Measurements from ENCODE around the gene TNIP2. TPM values are rescaled to one million over a fixed set of nuclear protein-coding genes. Genes with fewer than 3 reads are reported as not detected.
A peak's percentile ranks its signal among the peaks of the same experiment; 100 is the strongest.

The TNIP2 gene
- total and polyA plus RNA-seq, 2 of the 13 experiments (the other 11 are each of a cell fraction or from before 2014, with no cell fraction given), result 25.6 to 38.0 TPM

DNA sequence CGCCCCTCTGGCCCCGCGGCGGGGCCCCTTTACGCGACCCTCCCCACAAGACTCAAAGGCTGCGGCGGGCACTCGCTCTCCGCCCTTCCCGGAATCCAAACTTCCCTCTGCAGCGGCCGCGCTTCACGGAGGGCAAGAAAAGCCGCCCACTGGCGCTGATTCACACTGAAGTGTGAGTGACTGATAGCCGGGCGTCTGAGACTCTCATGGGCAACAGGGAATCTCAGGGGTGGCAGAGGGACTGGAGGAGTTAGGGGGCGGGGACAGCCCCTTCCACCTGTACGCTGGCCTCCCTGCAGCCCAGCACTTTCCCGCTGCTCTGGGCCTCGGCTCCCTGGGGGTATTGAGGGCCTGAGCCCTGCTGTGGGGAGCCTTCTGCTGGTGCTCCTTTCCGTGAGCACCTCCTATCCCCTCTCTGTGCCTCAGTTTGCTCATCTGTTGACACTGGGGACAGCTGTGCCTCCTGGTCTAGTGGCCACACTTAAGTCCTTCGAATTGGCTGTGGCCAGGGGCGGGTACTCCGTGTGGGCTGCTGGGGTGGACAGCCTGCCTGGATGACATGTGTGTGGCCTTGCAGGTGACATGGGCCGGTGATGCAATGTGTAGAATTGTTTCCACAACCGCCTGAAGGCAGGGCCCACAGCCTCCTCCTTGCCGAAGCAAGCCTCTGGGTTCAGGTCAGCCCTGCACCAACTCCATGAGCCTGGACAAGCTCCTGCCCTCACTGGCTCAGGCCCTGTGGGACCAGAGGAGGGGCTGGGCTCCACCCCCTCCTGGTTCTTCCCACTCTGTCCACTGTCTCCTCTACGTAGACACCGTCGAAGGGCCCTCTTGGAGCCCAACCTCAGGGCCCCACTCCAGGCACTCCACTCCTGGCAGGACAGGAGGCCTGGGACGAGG, 37.7 kb upstream of the TNIP2 start (continued):
- TF ChIP-seq GZF1 (CRISPR knock-in tag; IDR thresholded peaks at IDR 0.05) (no peak), KAT8 (CRISPR knock-in tag; IDR thresholded peaks at IDR 0.05) (peak; percentile 57; the same call in 1 of the 2 replicates), TMF1 (CRISPR knock-in tag; IDR thresholded peaks at IDR 0.05; ENCODE audit: low read depth) (no peak), ZNF260 (CRISPR knock-in tag; IDR thresholded peaks at IDR 0.05; ENCODE audit: borderline replicate concordance, low read depth) (no peak), ARNT2 (CRISPR knock-in tag; IDR thresholded peaks at IDR 0.05; ENCODE audit: low read depth) (peak; percentile 4; the same call in 1 of the 2 replicates), ERF (CRISPR knock-in tag; IDR thresholded peaks at IDR 0.05) (0 out of 2 replicates have a peak, but pooled peaks have one; percentile 14), RBFOX2 (IDR thresholded peaks at IDR 0.05; ENCODE audit: low read depth, low read length) (peak; percentile 27; the same call in 1 of the 2 replicates), ZNF292 (CRISPR knock-in tag; IDR thresholded peaks at IDR 0.05; ENCODE audit: borderline replicate concordance, low read depth) (peak; percentile 36; the same call in 1 of the 2 replicates), NR2F6 (IDR thresholded peaks at IDR 0.05) (no peak), NR2F6 (CRISPR knock-in tag; IDR thresholded peaks at IDR 0.05) (peak; percentile 39; the same call in 1 of the 2 replicates), ZNF543 (CRISPR knock-in tag; IDR thresholded peaks at IDR 0.05) (peak; percentile 42; the same call in 1 of the 2 replicates), KDM4B (CRISPR knock-in tag; IDR thresholded peaks at IDR 0.05) (no peak; the same call in 1 of the 2 replicates), JUN (CRISPR knock-in tag; IDR thresholded peaks at IDR 0.05) (no peak), NFYC (CRISPR knock-in tag; IDR thresholded peaks at IDR 0.05) (0 out of 2 replicates have a peak, but pooled peaks have one; percentile 6), ETV6 (CRISPR knock-in tag; conservative IDR thresholded peaks at IDR 0.05) (peak; percentile 62; the same call in 1 of the 2 replicates), PHF21A (CRISPR knock-in tag; IDR thresholded peaks at IDR 0.05) (0 out of 2 replicates have a peak, but pooled peaks have one; percentile 70), TBX2 (CRISPR knock-in tag; IDR thresholded peaks at IDR 0.05; ENCODE audit: borderline replicate concordance) (peak; percentile 47; the same call in 1 of the 2 replicates), ZNF772 (CRISPR knock-in tag; IDR thresholded peaks at IDR 0.05) (peak; percentile 64; the same call in 1 of the 2 replicates)
- TF ChIP-seq, protein P1, sequence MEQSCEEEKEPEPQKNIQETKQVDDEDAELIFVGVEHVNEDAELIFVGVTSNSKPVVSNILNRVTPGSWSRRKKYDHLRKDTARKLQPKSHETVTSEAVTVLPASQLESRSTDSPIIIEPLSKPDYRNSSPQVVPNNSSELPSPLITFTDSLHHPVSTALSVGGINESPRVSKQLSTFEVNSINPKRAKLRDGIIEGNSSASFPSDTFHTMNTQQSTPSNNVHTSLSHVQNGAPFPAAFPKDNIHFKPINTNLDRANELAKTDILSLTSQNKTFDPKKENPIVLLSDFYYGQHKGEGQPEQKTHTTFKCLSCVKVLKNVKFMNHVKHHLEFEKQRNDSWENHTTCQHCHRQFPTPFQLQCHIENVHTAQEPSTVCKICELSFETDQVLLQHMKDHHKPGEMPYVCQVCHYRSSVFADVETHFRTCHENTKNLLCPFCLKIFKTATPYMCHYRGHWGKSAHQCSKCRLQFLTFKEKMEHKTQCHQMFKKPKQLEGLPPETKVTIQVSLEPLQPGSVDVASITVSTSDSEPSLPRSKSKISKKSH (CRISPR knock-in tag; IDR thresholded peaks at IDR 0.05; ENCODE audit: borderline replicate concordance), result peak; percentile 80
- TF ChIP-seq, protein P2, sequence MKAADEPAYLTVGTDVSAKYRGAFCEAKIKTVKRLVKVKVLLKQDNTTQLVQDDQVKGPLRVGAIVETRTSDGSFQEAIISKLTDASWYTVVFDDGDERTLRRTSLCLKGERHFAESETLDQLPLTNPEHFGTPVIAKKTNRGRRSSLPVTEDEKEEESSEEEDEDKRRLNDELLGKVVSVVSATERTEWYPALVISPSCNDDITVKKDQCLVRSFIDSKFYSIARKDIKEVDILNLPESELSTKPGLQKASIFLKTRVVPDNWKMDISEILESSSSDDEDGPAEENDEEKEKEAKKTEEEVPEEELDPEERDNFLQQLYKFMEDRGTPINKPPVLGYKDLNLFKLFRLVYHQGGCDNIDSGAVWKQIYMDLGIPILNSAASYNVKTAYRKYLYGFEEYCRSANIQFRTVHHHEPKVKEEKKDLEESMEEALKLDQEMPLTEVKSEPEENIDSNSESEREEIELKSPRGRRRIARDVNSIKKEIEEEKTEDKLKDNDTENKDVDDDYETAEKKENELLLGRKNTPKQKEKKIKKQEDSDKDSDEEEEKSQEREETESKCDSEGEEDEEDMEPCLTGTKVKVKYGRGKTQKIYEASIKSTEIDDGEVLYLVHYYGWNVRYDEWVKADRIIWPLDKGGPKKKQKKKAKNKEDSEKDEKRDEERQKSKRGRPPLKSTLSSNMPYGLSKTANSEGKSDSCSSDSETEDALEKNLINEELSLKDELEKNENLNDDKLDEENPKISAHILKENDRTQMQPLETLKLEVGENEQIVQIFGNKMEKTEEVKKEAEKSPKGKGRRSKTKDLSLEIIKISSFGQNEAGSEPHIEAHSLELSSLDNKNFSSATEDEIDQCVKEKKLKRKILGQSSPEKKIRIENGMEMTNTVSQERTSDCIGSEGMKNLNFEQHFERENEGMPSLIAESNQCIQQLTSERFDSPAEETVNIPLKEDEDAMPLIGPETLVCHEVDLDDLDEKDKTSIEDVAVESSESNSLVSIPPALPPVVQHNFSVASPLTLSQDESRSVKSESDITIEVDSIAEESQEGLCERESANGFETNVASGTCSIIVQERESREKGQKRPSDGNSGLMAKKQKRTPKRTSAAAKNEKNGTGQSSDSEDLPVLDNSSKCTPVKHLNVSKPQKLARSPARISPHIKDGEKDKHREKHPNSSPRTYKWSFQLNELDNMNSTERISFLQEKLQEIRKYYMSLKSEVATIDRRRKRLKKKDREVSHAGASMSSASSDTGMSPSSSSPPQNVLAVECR (CRISPR knock-in tag; IDR thresholded peaks at IDR 0.05; ENCODE audit: borderline replicate concordance), result peak; percentile 83
